ENCODE results near the gene POLD3.

- TF ChIP-seq POLR2AphosphoS5 (IDR thresholded peaks at IDR 0.05; ENCODE audit: borderline replicate concordance, low read depth, low read length) = no peak
- TF ChIP-seq EZH2 (IDR thresholded peaks at IDR 0.05) = no peak
Measured at GRCh38 chr11:74592063-74592440, 330 bp upstream of the POLD3 start.
